Thoracic aorta (tissue), 2 donors: Measurements from ENCODE around the gene COX6B2. TPM values are rescaled to one million over a fixed set of nuclear protein-coding genes. Genes with fewer than 3 reads are reported as not detected.

Source experiments
- ATAC-seq: fragments of 150-250 bp; one replicate; pipeline ENCODE4 v1.8.0; 2017; ENCODE audit warnings: low read depth; ENCODE audit not compliant: insufficient number of reproducible peaks, low FRiP score
- DNase-seq: peaks from one replicate; pipeline ENCODE4 v3.0.0-alpha.2; 2020; ENCODE audit warnings: low spot score
- H3K27ac ChIP-seq, 2 donors: fragments of 200-600 bp; sonication (generic); 1 replicate in 1 of 2; 2 replicates in 1 of 2; pipeline ENCODE4 v1.5.1; 2016; ENCODE audit warnings: mild to moderate bottlenecking in 2 of 2, moderate library complexity in 2 of 2
- H3K27me3 ChIP-seq: fragments of 200-600 bp; sonication (generic); replicated peaks from 2 replicates; pipeline ENCODE4 v1.6.0; 2016; ENCODE audit warnings: mild to moderate bottlenecking; ENCODE audit not compliant: insufficient read depth
- H3K36me3 ChIP-seq: fragments of 200-600 bp; sonication (generic); one replicate; pipeline ENCODE4 v1.5.1; 2016
- H3K4me1 ChIP-seq, 2 donors: fragments of 200-600 bp; sonication (generic); 1 replicate in 1 of 2; 2 replicates in 1 of 2; pipeline versions ENCODE4 v1.5.1 to v1.6.0; 2016; ENCODE audit warnings: low read depth in 2 of 2, mild to moderate bottlenecking in 1 of 2; ENCODE audit not compliant: control insufficient read depth in 1 of 2
- H3K4me3 ChIP-seq: fragments of 200-600 bp; sonication (generic); 2 replicates; pipeline ENCODE4 v1.5.1; 2016; ENCODE audit warnings: mild to moderate bottlenecking
- H3K9me3 ChIP-seq: fragments of 200-600 bp; sonication (generic); 2 replicates; pipeline ENCODE4 v1.5.1; 2016
- total RNA-seq, 2 donors: library from RNA; depleted of rRNA; stranded (reverse); fragments of >200 nt; gene quantifications; one replicate each; pipeline versions ENCODE4 v1.1.0 to v1.2.3, GENCODE V29; 2016
- TF ChIP-seq, protein P1 (sequence below): fragments of 200-600 bp; sonication (generic); IDR thresholded peaks from one replicate; pipeline ENCODE4 v1.5.1; 2019; ENCODE audit warnings: antibody characterized with exemption

COX6B2 gene
- total RNA-seq, 2 donors from 2014 or later = not detected

DNA sequence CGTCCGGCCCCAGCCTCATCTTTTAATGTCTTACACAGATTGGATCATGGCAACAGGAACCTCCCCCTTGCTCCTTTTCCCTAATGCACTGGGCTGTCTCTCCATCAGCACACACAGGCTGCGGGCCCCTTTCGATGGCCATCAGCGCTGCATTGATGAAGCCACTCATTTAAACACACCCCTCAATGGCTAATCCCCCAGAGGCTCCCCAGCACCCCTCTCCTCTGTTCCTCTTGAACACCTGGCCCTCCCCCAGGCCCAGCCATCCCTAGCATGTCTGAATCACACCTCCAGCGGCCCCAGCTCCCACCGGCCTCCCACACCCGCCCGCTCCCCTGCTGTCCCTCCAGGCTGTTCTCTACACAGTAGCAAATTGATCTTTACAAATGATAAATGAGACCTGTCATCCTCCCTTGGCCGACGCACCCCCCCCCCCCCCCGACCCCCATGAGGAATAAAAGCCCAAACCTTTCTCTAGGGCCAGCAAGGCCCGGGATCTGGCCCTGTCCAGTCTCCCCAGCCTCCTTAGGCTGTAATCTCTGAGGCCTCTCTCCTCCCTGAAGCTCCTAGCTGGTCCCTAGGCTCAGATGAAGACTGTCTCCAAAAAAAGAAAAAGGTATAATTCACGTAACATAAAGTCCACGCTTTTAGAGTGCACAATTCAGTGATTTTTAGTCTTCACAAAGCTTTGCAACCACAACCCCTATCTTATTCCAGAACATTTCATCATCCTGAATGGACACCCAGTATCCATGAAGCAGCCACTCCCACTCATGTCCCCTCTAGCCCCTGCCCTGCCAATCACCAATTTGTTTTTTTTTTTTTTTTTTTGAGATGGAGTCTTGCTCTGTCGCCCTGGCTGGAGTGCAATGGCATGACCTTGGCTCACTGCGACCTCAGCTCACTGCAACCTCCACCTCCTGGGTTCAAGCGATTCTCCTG, 38.6 kb upstream of the COX6B2 start:
- H3K27ac ChIP-seq = no peak overlapping the region
- H3K9me3 ChIP-seq = no peaks in the 10 kb centered on the region
- H3K36me3 ChIP-seq = peaks cover 2% of the 10 kb centered on the region
- TF ChIP-seq, protein P1, sequence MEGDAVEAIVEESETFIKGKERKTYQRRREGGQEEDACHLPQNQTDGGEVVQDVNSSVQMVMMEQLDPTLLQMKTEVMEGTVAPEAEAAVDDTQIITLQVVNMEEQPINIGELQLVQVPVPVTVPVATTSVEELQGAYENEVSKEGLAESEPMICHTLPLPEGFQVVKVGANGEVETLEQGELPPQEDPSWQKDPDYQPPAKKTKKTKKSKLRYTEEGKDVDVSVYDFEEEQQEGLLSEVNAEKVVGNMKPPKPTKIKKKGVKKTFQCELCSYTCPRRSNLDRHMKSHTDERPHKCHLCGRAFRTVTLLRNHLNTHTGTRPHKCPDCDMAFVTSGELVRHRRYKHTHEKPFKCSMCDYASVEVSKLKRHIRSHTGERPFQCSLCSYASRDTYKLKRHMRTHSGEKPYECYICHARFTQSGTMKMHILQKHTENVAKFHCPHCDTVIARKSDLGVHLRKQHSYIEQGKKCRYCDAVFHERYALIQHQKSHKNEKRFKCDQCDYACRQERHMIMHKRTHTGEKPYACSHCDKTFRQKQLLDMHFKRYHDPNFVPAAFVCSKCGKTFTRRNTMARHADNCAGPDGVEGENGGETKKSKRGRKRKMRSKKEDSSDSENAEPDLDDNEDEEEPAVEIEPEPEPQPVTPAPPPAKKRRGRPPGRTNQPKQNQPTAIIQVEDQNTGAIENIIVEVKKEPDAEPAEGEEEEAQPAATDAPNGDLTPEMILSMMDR = no peak
- peaks cover 2 to 18% of the 10 kb centered on the region in 2 donors for H3K4me1 ChIP-seq
- ATAC-seq (no peak), DNase-seq (no peak)
- H3K27me3 ChIP-seq = no peaks in the 10 kb centered on the region
- H3K4me3 ChIP-seq = no peak overlapping the region

- DNase-seq = no peak
- TF ChIP-seq, protein P1 = no peak
- peaks cover 9% of the 10 kb centered on the region for H3K36me3 ChIP-seq
- H3K4me1 ChIP-seq = peaks cover 13 to 29% of the 10 kb centered on the region in 2 donors
- no peak for ATAC-seq
- H3K27ac ChIP-seq = no peak overlapping the region
- no peak overlapping the region for H3K4me3 ChIP-seq
- H3K27me3 ChIP-seq = no peaks in the 10 kb centered on the region
- no peaks in the 10 kb centered on the region for H3K9me3 ChIP-seq
These were observed 37.4 kb upstream of the COX6B2 start for GRCh38 chr19:55391702-55392615.

GRCh38 chr19:55391191-55391670, 36.7 kb upstream of the COX6B2 start:
- no peak for ATAC-seq
- H3K27ac ChIP-seq = no peak overlapping the region

GRCh38 chr19:55390461-55390880, 36.0 kb upstream of the COX6B2 start:
- Histone ChIP-seq H3K27me3 (no peaks in the 10 kb centered on the region), H3K27ac (no peak overlapping the region), H3K9me3 (no peaks in the 10 kb centered on the region), H3K4me3 (no peak overlapping the region), H3K36me3 (peaks cover 9% of the 10 kb centered on the region), H3K4me1 (peaks cover 18 to 37% of the 10 kb centered on the region in 2 donors)
- ATAC-seq (no peak), DNase-seq (no peak)
- TF ChIP-seq, protein P1 = no peak

More at GRCh38 chr19:55391191-55391670, 36.7 kb upstream of the COX6B2 start:
- Histone ChIP-seq H3K4me3 (no peak overlapping the region), H3K9me3 (no peaks in the 10 kb centered on the region), H3K4me1 (peaks cover 18 to 36% of the 10 kb centered on the region in 2 donors), H3K36me3 (peaks cover 9% of the 10 kb centered on the region), H3K27me3 (no peaks in the 10 kb centered on the region)
- DNase-seq = no peak
- TF ChIP-seq, protein P1 = no peak
